PFSK-1 (cell line): ENCODE measurements around the gene TSEN2.

ENCODE experiments used
- POLR2AphosphoS5 ChIP-seq: IDR thresholded peaks from 2 replicates; pipeline ENCODE4 v1.6.1; 2012; ENCODE audit warnings: low read depth, mild to moderate bottlenecking, control low read depth, low read length, moderate library complexity
- REST ChIP-seq, 2 experiments: IDR thresholded peaks; 2 replicates each; pipeline versions ENCODE4 v1.6.1 to v1.8.0; 2011 to 2012; ENCODE audit warnings: low read depth in 2 of 2, low read length in 2 of 2, control low read depth in 1 of 2, inconsistent platforms in 1 of 2, mild to moderate bottlenecking in 1 of 2, moderate library complexity in 1 of 2; ENCODE audit not compliant: insufficient read depth in 1 of 2
- SIN3A ChIP-seq: IDR thresholded peaks from 2 replicates; pipeline ENCODE4 v1.6.1; 2012; ENCODE audit warnings: mild to moderate bottlenecking, low read length, moderate library complexity, borderline replicate concordance; ENCODE audit not compliant: insufficient read depth
- TAF1 ChIP-seq: IDR thresholded peaks from 2 replicates; pipeline ENCODE4 v1.6.1; 2012; ENCODE audit warnings: low read length, control low read depth, borderline replicate concordance; ENCODE audit not compliant: insufficient read depth

- TF ChIP-seq TAF1 (no peak), SIN3A (no peak), POLR2AphosphoS5 (no peak), REST (IDR thresholded peaks at IDR 0.05; ENCODE audit: insufficient read depth in 1 of 2, low read depth in 2 of 2, low read length in 2 of 2) (no peak)
Measured at GRCh38 chr3:12559520-12559919, 75.2 kb downstream of the TSEN2 start.
